Esophagus muscularis mucosa (tissue), 4 donors: ENCODE data around the gene CD82. TPM values are rescaled to one million over a fixed set of nuclear protein-coding genes. Genes with fewer than 3 reads are reported as not detected.

Experiments
- DNase-seq: peaks from one replicate; pipeline ENCODE4 v3.0.0-alpha.2; 2017; ENCODE audit errors: extremely low spot score
- H3K27ac ChIP-seq, 4 donors: fragments of 200-600 bp; sonication (generic); replicated peaks in 1 of 4; 1 replicate in 3 of 4; 2 replicates in 1 of 4; pipeline ENCODE4 v1.5.1; 2016 to 2019; ENCODE audit warnings: mild to moderate bottlenecking in 1 of 4
- H3K27me3 ChIP-seq, 4 donors: fragments of 200-600 bp; sonication (generic); one replicate each; pipeline versions ENCODE4 v1.5.1 to v1.6.0; 2016 to 2019
- H3K36me3 ChIP-seq, 4 donors: fragments of 200-600 bp; sonication (generic); one replicate each; pipeline ENCODE4 v1.5.1; 2016 to 2019
- H3K4me1 ChIP-seq, 4 donors: fragments of 200-600 bp; sonication (generic); one replicate each; pipeline ENCODE4 v1.5.1; 2016 to 2019
- H3K4me3 ChIP-seq, 4 donors: fragments of 200-600 bp; sonication (generic); 1 replicate in 2 of 4; 2 replicates in 2 of 4; pipeline ENCODE4 v1.5.1; 2016 to 2019; ENCODE audit warnings: mild to moderate bottlenecking in 4 of 4, moderate library complexity in 1 of 4
- H3K9me3 ChIP-seq, 4 donors: fragments of 200-600 bp; sonication (generic); 1 replicate in 3 of 4; 2 replicates in 1 of 4; pipeline ENCODE4 v1.5.1; 2016 to 2019
- CTCF ChIP-seq, 3 experiments: fragments of 200-600 bp in 2 of 3; fragments of 450-650 bp in 1 of 3; sonication (generic) in 2 of 3; IDR thresholded peaks; one replicate each; pipeline ENCODE4 v1.5.1; 2017 to 2019; ENCODE audit warnings: antibody characterized with exemption in 3 of 3, mild to moderate bottlenecking in 2 of 3, moderate library complexity in 1 of 3
- EP300 ChIP-seq: sonication (generic); formaldehyde crosslinking; IDR thresholded peaks from one replicate; pipeline ENCODE4 v1.6.1; 2017; ENCODE audit warnings: antibody characterized with exemption
- POLR2A ChIP-seq: fragments of 450-650 bp; IDR thresholded peaks from one replicate; pipeline ENCODE4 v1.6.1; 2017; ENCODE audit warnings: antibody characterized with exemption, moderate library complexity, mild to moderate bottlenecking, low read depth
- POLR2AphosphoS5 ChIP-seq, 2 donors: sonication (generic); formaldehyde crosslinking; IDR thresholded peaks; one replicate each; pipeline ENCODE4 v1.6.1; 2017; ENCODE audit warnings: antibody characterized with exemption in 2 of 2
- WGBS: methylation state at CpG from one replicate; pipeline ENCODE4 v1.1.5; 2018; 5-methylcytosine and 5-hydroxymethylcytosine counted together
- intact Hi-C: fragments of 100-400 bp; cut with DNase I; formaldehyde crosslinking; loops from one replicate; pipeline ENCODE4 v1.15.1; 2023
- total RNA-seq, 4 donors: library from RNA; depleted of rRNA; stranded (reverse); fragments of >200 nt; gene quantifications; one replicate each; pipeline versions ENCODE4 v1.1.0 to v1.2.1, GENCODE V29; 2016

Gene CD82
- total RNA-seq, 4 donors from 2014 or later: 11.0 to 20.6 (median 16.3) TPM

- Histone ChIP-seq H3K4me1 (peaks cover 43 to 59% (median 51%) of the 10 kb centered on the region in 4 donors), H3K27me3 (no peaks in the 10 kb centered on the region), H3K27ac (no peak overlapping the region), H3K36me3 (no peaks in the 10 kb centered on the region), H3K4me3 (no peak overlapping the region), H3K9me3 (peaks cover 0 to 10% (median 4%) of the 10 kb centered on the region in 4 donors)
- 80% methylated on average over 2 of the region's 2 CpGs for WGBS
- intact Hi-C loops: no loop called here
- TF ChIP-seq POLR2A (no peak), CTCF (IDR thresholded peaks at IDR 0.05) (no peak), POLR2AphosphoS5 (IDR thresholded peaks at IDR 0.05) (no peak), EP300 (no peak)
- no peak for DNase-seq
Observed at GRCh38 chr11:44580701-44581100, 15.2 kb downstream of the CD82 start.

- 97% methylated on average over 3 of the region's 3 CpGs for WGBS
- Histone ChIP-seq H3K4me1 (peaks cover 43 to 54% (median 48%) of the 10 kb centered on the region in 4 donors), H3K27ac (no peak overlapping the region), H3K36me3 (no peaks in the 10 kb centered on the region), H3K27me3 (no peaks in the 10 kb centered on the region), H3K4me3 (no peak overlapping the region), H3K9me3 (peaks cover 0 to 10% (median 4%) of the 10 kb centered on the region in 4 donors)
- intact Hi-C loops: no loop called here
- TF ChIP-seq POLR2AphosphoS5 (IDR thresholded peaks at IDR 0.05) (no peak), CTCF (IDR thresholded peaks at IDR 0.05) (no peak), EP300 (no peak), POLR2A (no peak)
- no peak for DNase-seq
Observed at GRCh38 chr11:44581246-44581645, 15.8 kb downstream of the CD82 start.

- H3K4me1 ChIP-seq: peaks cover 37 to 45% (median 43%) of the 10 kb centered on the region in 4 donors
- TF ChIP-seq EP300: no peak
- no peak for TF ChIP-seq POLR2AphosphoS5 (IDR thresholded peaks at IDR 0.05)
- no peak for TF ChIP-seq CTCF (IDR thresholded peaks at IDR 0.05)
- TF ChIP-seq POLR2A: no peak
- WGBS: 93% methylated on average over 3 of the region's 3 CpGs
- H3K9me3 ChIP-seq: peaks cover 0 to 10% (median 4%) of the 10 kb centered on the region in 4 donors
- no peak overlapping the region for H3K4me3 ChIP-seq
- no peak for DNase-seq
- intact Hi-C loops: no loop called here
- no peaks in the 10 kb centered on the region for H3K27me3 ChIP-seq
- peaks cover 0 to 7% (median 3%) of the 10 kb centered on the region in 4 donors for H3K36me3 ChIP-seq
- no peak overlapping the region for H3K27ac ChIP-seq
Observed at GRCh38 chr11:44582641-44583352, 17.3 kb downstream of the CD82 start.

- Histone ChIP-seq H3K27ac (no peak overlapping the region), H3K4me3 (no peak overlapping the region), H3K4me1 (peaks cover 41 to 43% (median 42%) of the 10 kb centered on the region in 4 donors), H3K36me3 (peaks cover 0 to 10% (median 4%) of the 10 kb centered on the region in 4 donors), H3K27me3 (no peaks in the 10 kb centered on the region), H3K9me3 (peaks cover 0 to 10% (median 4%) of the 10 kb centered on the region in 4 donors)
- 90% methylated on average over 2 of the region's 2 CpGs for WGBS
- intact Hi-C loops: no loop called here
- TF ChIP-seq POLR2A: no peak
- TF ChIP-seq CTCF (IDR thresholded peaks at IDR 0.05): no peak
- no peak for TF ChIP-seq EP300
- no peak for TF ChIP-seq POLR2AphosphoS5 (IDR thresholded peaks at IDR 0.05)
- no peak for DNase-seq
Observed at GRCh38 chr11:44583353-44583669, 17.8 kb downstream of the CD82 start.

GRCh38 chr11:44585421-44585820 is 20.0 kb downstream of the CD82 start:
- intact Hi-C loops: no loop called here
- 87% methylated on average over 4 of the region's 5 CpGs for WGBS
- Histone ChIP-seq H3K9me3 (peaks cover 0 to 10% (median 4%) of the 10 kb centered on the region in 4 donors), H3K27ac (no peak overlapping the region), H3K4me1 (peaks cover 25 to 47% (median 46%) of the 10 kb centered on the region in 4 donors), H3K36me3 (peaks cover 0 to 10% (median 5%) of the 10 kb centered on the region in 4 donors), H3K27me3 (no peaks in the 10 kb centered on the region), H3K4me3 (no peak overlapping the region)
- DNase-seq: no peak
- TF ChIP-seq POLR2AphosphoS5 (IDR thresholded peaks at IDR 0.05) (no peak), CTCF (IDR thresholded peaks at IDR 0.05) (no peak), EP300 (no peak), POLR2A (no peak)
